ENCODE measurements around the gene PAX9.

- TF ChIP-seq CTCF (IDR thresholded peaks at IDR 0.05; ENCODE audit: low read depth, low read length, poor library complexity, severe bottlenecking) (no peak), EZH2phosphoT487 (IDR thresholded peaks at IDR 0.05; ENCODE audit: borderline replicate concordance, low read length) (no peak)
These were observed 2.4 kb upstream of the PAX9 start for GRCh38 chr14:36659010-36659821.

All from DOHH2 (cell line).